Activated T-cell treated with anti-CD3 and anti-CD28 coated beads for 24 hours (primary cell): ENCODE results near the gene SIGLEC15.
"Not testable (repeated sequence)": the region's sequence is repeated elsewhere in the genome, so short reads cannot be mapped to it uniquely, and the experiment has no call there.

Experiments used
- DNase-seq: peaks from one replicate; pipeline ENCODE4 v3.0.0-alpha.2; 2020; ENCODE audit warnings: low read depth

The SIGLEC15 gene

GRCh38 chr18:45820106-45820745 is 5.2 kb upstream of the SIGLEC15 start:
- DNase-seq: no peak

GRCh38 chr18:45821026-45821425 is 4.4 kb upstream of the SIGLEC15 start:
- DNase-seq: no peak

- DNase-seq: no peak
These were observed 3.8 kb upstream of the SIGLEC15 start for GRCh38 chr18:45821711-45822110.

DNA sequence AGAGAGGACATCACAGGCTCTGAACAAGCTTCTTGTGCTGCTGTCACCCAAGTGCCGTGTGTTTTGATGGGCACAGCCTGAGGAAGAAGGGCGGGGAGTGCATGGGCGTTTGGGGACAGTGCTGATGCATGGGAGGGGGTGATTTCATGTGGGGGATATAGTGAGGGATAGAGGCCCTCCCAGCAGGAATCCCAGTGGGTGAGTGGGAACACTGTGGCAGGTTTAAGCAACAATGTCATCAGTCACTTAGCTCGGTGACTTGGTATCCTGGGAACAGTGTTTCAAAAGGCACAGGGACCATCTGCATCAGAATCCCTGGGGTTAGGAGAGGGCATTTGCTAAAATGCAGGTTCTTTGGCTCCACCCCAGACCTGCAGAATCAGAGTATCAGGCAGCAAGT is 609 bp downstream of the SIGLEC15 start:
- no peak for DNase-seq

DNA sequence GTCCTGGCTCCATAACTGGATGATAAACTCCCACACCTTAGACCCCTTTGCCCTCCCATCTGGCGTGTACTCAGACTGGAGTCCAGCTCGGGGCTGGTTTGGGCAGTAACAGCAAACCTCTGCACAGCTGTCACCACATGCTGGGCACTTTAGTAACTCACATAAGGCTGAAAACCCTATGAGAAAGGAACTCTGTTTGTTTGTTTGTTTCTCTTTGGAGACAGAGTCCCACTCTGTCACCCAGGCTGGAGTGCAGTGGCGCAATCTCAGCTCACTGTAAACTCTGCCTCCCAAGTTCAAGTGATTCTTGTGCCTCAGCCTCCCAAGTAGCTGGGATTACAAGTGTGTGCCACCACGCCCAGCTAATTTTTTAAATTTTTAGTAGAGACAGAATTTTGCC is 1.2 kb downstream of the SIGLEC15 start:
- not testable (repeated sequence) for DNase-seq

DNA sequence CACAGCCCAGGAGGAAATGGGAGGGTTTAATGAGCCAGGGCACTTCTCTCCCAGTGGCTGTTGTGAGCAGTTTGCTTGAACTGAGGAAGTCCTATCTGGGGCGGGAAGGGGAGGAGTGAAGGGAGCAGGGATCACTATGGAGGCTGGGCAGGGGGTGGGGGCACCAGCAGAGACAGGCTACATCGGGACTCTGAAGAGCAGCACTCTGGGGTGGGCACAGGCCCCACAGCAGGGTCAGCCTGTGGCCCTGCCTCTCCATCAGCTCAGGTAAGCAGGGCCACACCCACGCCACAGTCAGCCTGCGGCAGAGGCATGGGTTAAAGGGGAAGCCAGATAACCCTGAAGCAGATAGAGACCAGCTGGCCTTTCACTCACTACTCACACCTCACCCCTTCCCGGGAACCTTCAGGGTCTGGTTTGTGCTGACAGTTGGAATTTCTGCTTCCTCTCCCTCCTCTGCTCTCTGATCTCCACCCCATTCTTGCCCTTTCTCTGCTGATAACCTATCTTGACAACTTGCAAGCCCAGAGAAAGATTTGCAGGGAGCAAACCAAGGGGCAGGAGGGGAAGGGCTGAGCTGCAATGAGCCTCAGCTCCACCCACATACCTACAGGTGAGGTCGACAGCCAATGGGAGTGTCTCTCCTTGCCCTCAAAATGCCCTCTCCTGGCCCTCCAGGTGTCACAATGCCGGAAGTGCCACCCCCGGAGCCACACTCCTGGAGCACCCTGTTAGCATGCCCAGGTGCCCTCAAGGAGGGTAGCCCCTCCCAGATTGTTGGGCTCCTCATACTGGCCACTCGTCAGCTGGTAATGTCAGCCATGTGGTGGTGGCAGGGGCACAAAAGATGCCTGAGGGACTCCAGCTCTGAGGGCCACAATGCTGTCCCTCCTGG is 3.7 kb downstream of the SIGLEC15 start:
- DNase-seq: no peak

GRCh38 chr18:45829855-45830254 is 4.4 kb downstream of the SIGLEC15 start:
- no peak for DNase-seq

GRCh38 chr18:45830917-45831316 is 5.4 kb downstream of the SIGLEC15 start:
- DNase-seq: no peak

DNA sequence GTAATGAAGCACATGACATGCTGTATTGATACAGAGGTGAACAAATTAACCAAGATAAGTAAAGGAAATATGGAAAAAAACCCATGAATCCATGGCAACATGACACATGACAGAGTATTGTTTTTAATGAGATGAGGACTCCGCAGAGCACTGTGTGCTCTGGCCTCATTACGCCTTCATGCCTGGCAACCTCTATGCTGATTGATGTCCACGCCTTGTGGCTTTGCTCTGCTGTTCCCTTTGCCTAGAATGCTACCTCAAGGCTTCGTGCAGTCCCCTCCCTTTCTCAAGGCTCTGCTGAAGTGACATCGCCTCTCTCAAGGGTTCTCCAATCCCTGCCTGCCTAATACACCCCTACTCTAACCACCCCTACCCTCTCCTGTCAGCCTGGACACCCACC is 8.4 kb downstream of the SIGLEC15 start:
- DNase-seq: no peak

DNA sequence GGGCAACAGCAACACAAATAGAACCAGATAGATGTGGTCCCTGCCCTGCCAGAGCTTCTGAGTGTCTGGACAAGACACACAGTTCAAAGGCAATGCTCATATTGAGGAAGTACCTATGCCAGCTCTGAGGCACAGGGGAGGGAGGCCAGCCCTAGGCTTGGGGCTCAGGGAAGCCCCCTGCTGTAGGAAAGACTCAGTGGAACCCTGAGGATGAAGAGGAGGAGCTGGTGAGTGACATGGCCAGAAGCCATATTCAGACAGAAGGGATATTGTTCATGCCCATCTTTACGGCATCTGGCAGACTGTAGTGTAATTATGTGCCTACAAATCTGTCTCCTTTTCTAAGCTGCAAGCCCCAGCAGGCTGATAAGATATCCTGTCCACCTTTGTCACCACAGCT is 8.8 kb downstream of the SIGLEC15 start:
- no peak for DNase-seq

GRCh38 chr18:45835057-45835636 is 9.7 kb downstream of the SIGLEC15 start:
- no peak for DNase-seq

- DNase-seq: no peak
These were observed 11.0 kb downstream of the SIGLEC15 start for GRCh38 chr18:45836242-45837205.

GRCh38 chr18:45837283-45838070 is 12.0 kb downstream of the SIGLEC15 start:
- no peak for DNase-seq

GRCh38 chr18:45838302-45839070 is 13.0 kb downstream of the SIGLEC15 start:
- no peak for DNase-seq

- no peak for DNase-seq
These were observed 14.2 kb downstream of the SIGLEC15 start for GRCh38 chr18:45839414-45840395.

DNA sequence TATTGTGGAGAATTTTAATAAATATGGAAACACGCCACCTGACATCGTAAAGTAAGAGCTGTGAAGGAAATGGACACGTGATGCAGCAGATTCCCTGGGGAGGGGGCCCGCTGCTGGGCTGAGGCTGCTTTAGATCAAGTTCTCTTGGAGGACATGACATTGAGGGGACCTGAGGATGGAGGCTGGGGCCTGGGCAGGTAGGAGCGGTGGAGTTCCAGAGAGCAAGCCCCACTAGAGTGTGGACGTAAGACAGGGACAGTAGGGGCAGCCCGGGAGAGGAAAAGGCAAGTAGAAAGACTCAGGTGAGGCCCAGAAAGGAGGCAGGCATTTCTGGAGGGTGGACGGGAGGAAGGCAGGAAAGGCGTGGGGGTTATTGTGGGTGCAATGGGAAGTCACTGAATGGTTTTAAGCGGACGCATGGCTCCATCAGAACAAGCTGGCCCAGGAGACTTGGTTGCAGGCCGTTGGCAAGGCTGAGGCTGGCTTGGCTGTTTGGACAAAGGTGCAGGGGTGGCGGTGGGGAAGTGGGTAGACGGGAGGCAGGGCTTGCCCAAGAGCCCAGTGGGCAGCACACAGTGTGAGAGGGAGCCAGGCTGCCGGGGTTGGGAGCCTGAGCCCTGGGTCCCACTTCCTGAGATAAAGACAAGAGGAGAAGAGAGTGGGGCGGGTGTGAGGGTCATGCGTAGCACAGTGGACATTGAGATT is 15.7 kb downstream of the SIGLEC15 start:
- no peak for DNase-seq

- no peak for DNase-seq
These were observed 16.4 kb downstream of the SIGLEC15 start for GRCh38 chr18:45841765-45842442.

- DNase-seq: no peak
These were observed 17.5 kb downstream of the SIGLEC15 start for GRCh38 chr18:45843019-45843418.
